Tongue (tissue), 2 donors: ENCODE results near the gene FKBP11. TPM values are rescaled to one million over a fixed set of nuclear protein-coding genes. Genes with fewer than 3 reads are reported as not detected.
"Not testable (repeated sequence)": the region's sequence is repeated elsewhere in the genome, so short reads cannot be mapped to it uniquely, and the experiment has no call there.

ENCODE experiments used
- DNase-seq: peaks from one replicate; pipeline ENCODE4 v3.0.0-alpha.2; 2015
- total RNA-seq: library from RNA; depleted of rRNA; stranded (reverse); fragments of >200 nt; gene quantifications from one replicate; pipeline ENCODE4 v1.2.3, GENCODE V29; 2014

Gene FKBP11
- total RNA-seq, 1 donor from 2014 or later: 8.3 TPM

DNA sequence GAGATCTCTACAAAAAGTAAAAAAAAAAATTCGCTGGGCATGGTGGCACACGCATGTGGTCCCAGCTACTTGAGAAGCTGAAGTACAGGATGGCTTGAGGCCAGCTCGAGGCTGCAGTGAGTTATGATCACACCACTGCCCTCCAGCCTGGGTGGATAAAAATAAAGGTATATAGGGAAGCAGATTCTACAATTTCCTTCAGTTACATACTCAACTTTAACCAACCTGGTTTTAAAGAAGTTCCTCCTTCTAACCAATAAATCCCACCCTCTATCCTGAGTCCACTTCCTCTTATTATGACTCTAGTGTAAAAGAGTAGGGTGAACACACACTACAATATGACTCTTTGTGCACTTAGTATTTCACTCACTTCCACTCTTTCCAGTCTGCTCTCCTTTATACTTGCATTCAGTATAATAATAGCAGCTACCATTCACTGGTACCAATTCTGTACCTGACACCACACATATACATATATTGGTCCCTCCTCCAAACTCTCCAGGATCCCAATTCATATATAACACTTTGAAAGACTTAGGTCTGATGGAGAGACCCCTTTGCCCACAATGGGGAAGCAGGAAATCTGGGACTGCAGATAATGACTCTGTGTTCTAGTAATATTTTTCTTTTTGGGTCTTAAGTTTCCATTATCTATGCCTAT is 29.7 kb upstream of the FKBP11 start:
- no peak for DNase-seq

DNA sequence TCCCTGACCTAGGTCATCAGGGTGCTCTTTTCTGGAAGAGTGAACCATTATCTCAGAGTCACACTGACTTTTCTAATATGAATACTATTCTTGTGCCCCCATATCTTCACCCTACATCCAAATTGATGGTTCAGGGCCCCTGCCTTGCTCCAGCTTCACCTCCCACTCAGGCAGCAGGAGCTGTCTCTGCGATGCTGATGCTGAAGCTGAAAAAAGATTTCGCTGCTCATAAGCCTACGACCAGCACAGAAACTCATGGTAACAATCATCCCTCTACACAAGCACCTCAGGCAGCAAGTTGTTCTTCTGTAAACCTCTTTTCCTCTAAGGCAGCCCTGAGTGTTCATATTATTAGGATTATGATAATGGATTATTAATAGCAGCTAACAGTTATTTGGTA is 28.8 kb upstream of the FKBP11 start:
- DNase-seq: no peak

DNA sequence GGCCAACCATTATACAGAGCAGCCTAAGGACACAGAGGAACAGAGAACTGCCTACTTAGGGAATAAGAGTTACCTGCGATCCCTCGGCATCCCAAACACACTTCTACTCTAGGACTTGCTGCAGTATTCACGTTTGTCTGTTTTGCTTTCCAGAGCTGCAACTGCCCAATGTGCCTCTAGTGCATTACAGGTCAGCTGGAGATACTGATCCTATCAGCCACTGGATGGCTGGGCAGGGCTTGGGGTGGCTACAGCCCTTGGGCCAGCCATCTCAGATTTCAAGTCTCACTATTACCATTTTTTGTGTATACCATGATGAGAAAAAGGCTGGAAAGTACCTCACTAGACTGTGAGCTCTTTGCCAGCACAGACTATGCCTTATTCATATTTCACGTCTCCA is 27.4 kb upstream of the FKBP11 start:
- DNase-seq: no peak

DNA sequence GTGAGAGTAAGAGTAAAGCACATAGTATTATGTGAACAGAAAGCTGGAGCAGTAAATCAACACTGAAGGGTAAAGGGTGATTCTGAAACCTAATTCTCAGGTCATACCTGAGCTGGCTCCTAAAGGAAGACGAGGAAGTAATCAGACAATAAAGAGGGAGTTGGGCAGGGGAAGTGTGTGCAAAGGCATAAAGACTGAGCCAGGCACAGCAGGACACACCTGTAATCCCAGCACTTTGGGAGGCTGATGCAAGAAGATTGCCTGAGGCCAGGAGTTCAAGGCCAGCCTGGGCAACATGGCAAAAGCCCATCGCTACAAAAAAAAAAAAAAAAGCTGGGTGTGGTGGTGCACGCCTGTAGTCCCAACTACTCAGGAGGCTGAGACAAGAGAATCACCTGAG is 22.4 kb upstream of the FKBP11 start:
- DNase-seq: no peak

DNA sequence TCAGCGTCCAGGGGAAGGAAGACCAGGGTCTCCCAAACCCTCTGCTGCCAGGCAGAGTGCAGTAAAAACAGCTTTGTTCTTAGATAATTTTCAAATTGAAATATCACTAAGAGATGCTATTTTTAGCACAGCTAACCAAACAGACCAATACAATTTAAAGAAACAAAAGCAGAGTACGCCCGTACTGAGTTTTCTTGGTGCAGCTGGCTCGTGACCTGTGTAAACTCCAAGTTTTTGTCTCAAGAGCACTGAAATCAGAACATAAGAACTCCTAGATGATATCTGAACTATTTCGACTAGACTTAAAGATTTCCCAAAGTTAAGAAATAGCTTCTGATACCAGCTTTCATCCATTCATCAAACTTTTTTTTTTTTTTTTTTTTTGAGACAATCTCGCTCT is 21.7 kb upstream of the FKBP11 start:
- DNase-seq: no peak

DNA sequence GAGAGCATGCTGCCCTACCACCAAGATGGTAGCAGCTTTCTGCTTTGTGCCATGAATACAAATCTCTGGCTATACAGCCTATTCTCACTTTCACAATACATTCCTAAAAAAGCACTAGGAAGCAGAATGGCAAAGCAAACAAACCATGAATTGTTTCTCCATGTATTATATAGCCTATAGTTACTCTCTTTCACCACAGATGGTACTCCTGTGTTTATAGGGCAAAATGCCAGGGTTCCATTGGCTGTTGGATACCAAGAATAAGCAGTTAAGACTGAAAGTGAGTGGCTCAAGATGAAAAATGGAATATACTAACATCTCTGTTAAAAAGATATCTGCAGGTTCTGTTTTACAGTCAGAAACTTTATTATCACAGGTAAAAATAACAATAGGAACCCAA is 20.9 kb upstream of the FKBP11 start:
- peak; percentile 15 for DNase-seq

DNA sequence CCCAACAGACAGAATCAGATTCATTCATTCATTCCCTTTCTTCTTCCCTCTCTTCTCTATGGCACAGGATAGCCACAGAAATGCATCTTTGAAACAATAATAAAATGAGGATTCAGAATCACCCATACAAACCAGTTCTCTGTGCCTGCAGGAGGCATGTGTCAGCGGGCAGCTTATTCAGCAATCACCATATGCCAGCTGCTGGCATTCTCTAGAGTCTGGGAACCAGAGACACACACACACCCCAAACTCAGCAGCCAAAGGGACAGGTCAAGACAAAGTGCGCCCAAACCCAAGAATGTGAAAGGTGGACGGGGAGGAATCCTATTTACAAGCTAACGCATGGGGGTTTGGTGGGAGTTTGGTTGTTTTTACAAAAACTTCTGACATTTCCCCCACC is 17.9 kb upstream of the FKBP11 start:
- DNase-seq: no peak

DNA sequence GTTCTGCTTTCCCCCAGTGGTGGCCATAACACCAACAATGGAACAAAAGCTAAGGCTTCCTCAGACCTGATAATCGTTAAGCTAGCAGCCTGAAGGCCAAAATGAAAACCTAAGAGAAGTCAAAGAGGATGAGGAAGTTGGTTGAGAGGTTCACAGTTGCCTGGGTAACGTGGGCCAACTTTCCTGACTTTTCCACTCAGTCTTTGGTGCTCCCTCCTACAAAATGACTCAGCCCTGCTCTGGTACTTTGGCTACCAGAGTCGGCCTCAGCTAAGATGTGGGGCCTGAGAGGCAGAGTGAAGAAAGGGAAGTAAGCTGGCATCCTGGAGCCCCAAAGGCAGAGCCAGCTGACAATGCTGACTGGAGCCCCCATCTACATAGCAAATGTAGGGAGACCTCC is 14.9 kb upstream of the FKBP11 start:
- no peak for DNase-seq

DNA sequence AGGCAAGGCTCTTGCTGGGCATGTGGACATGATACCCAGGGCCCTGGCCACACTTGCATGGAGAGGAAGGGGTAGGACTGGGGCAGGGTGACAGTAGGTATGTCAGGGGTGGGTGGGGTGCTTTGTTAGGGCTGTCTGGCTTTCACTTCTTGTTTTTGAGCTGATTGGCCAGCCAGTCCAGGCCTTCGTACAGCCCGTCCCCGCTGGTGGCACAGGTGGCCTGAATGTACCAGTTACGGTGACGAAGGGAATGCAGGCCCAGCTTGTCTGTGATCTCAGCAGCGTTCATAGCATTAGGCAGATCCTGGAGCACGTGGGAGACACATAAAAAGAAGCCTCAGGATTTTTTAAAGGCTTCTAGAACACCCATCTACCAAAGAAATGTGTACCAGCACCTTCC is 13.5 kb upstream of the FKBP11 start:
- DNase-seq: no peak

DNA sequence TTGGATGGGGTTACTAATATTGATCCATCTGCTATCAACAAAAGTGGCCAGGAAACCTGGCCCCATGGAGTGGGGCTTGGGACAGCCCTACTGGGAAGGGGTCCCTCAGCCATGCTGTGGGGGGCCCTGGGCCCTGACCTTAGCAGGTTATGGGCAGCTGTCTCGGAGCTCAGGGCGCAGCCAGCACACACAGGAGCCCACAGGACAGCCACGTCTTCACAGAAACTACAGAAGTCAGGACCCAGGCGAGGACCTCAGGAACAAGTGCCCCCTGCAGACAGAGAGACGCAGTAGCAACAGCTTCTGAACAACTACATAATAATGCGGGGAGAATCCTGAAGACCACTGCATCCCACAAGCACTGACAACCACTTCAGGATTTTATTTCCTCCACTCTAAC is 11.9 kb upstream of the FKBP11 start:
- no peak for DNase-seq

DNA sequence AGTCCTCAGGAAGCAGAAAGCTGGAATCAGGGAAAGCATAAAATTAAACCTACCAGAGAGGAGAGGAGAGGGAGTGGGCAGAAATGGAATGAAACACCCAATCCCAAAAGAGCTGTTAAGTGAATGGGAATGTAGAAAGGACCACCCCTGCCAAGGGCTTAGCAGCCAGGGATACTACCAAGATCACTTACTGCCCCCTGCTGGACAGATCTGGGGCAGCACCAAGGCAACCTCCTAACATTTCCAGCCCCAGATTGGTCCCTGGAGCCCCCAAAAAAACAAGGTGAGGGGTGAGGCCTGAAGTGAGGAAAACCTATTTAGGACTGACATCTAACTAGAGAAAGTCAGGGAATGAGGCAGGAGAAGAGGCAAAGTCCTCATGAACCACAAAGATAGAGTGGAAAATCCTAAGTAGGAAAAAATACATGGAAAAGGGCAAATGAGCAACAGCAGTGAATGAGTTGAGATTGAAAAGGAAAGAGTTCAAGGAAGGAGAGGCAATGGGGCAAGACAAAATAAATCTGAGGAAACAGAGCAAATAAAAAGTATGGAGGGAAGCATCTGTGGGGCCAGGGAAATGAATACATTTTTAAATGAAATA is 11.2 kb upstream of the FKBP11 start:
- peak; percentile 86 for DNase-seq

DNA sequence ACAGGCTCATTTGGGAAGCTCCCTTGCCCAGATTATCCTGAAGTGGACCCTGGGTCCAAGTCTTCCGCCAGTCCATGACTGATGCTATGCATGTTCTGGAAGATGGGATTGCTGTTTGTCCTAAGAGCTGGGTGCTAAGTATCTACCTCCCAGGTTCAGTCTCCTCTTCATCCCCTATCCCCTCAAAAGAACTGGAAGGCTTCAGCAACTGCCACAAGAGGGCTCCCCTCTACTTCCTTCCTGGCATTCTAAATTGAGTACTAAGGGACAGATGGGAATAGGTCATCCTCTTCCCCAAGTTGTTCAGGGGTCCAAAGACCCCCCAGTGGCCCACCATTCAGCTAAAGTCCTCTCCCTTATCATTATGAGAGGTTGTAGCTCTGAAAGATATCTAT is 9.0 kb upstream of the FKBP11 start:
- DNase-seq: no peak

DNA sequence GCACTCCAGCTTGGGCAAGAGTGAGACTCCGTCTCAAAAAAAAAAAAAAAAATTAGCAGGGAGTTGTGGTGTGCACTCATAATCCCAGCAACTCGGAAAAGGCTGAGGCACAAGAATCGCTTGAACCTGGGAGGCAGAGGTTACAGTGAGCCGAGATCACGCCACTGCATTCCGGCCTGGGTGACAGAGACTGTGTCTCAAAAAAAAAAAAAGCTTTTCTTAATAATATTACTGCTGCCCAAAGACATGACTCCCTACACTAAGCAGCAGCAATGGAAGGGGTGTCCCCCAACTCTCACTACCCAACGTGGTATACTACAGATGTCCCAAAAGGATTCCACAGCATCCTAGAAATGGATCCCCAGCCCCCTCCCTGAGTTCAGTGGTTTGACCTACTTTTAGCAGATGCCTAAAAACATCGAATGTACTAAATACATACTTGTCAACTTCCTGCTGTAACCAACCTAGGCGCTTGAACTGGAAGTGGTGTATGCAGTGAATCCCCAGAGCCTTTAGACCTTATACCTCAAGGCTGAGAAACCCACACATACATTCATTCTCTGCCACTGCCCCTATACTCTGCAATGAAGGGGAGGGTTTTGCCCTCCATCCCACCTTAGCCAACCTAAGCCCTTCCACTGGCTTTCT is 8.5 kb upstream of the FKBP11 start:
- no peak for DNase-seq

DNA sequence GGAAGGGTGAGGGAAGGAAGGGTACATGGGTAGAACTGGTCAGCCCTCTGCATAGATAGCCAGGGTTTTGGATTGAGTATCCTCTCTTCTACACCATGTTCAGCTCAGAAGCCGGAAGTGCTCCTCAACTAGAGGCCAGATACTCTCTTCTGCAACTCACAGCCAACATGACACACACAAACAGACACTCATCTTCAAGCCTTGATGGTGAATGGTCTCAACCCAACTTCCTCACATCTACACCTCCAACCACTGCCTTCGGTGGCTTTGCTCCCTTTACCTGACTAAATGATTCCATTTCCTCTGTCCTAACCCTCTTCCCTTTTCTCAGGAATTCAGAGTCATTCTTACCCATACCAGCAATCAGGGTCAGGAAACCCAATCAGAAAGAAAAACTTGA is 7.6 kb upstream of the FKBP11 start:
- no peak for DNase-seq

DNA sequence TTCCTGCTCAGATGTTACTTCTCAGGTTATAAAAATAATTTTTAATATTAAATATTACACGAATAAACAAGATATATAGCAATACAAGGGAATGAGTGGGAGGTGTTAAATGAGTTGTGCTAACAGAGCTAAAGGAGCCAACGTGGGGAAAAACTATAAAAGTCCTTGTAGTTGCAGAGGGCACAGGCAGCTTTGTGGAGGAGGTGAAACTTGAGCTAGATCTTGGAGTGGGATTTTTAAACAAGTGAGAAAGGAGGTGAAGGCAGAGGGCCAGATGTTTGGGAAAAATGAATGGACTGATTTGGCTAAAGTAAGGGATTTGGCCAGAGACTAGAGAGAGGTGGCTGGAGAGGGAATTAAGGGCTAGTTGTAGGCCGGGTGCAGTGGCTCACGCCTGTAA is 5.2 kb upstream of the FKBP11 start:
- no peak for DNase-seq

DNA sequence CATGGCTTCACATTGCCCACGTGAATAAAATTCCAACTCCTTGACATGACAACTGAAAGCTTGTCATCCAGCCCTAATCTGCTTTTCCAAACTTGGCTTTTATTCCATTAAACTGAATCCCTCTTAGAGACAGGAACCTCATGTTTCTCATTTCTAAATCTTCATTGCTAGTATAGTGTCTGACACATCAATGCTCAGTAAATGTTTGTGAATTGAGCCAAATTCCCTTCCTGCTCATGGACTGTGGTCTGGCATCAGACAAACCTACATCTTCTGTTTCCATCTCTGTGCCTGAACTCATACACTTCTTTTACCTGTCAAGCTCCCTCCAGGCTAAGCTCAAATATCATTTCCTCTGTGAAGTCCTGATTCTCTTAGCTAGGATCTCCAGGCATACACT is 4.3 kb upstream of the FKBP11 start:
- DNase-seq: no peak

DNA sequence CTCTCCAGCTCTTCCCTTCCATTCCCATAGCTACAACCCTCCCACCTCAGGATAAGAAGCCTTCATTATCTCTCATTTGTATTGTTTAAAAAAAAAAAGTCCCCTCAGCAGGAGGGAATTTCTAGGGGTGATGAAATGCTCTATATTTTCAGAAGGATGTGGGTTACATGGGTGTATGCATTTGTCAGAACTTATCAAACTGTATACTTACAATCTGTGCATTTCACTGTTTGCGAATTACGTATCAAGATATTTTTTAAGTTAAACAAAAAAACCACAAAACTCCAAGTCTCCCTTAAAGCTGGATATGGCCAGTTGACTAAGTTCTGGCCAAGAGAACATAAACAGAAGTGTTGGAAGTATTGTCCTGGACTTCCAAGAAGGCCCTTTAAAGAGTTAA is 2.0 kb upstream of the FKBP11 start:
- no peak for DNase-seq

DNA sequence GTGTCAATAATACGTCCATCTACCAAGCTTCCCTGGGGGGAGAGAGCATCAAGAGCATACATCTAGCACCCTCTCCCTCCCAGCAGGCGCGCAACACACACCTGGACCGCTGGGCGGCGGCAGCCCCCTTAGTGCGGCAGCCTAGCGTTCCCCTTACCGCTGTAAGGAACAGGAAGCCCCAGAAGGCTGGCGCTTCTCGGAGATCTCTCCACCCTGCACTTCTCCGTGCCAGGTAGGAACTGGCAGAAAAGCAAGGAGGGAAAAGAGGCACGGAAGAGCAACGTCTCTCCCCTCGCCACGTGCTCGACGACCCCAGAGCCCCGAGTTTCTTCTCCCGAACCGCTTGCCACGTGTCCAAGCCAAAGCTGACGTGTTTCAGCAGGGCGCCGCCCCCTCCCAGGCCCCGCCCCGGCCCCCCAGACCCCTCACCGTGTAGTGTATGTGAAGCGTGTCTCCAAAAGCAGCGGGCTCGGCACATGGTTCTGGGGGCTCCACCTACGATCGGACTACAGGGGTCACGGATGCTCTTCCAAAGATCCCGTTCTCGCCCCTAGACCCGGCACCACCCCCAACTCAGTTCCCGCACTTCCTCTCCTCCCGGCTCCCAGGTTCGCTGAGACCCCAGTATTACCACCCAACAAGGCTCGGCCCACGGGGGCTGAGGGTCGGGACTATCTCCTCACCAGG is 532 bp downstream of the FKBP11 start:
- DNase-seq: peak; percentile 75

DNA sequence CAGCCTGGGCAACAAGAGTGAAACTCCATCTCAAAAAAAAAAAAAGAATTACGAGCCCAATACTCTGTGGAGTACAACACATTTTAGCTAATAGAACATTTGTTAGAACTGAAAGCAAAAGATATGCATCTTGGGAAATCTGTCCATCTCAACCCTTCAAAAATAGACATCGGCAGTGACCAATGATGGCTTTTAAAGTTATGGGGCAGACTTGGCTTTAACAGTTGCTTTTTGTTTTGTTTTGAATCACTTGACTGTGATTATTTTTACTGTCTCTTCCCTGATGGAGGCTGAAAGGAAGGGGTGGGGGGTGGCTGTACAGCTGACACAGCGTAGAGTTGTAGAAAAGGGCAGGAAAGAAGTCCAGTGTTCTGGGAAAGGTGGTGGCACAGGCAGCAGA is 2.2 kb downstream of the FKBP11 start:
- no peak for DNase-seq

DNA sequence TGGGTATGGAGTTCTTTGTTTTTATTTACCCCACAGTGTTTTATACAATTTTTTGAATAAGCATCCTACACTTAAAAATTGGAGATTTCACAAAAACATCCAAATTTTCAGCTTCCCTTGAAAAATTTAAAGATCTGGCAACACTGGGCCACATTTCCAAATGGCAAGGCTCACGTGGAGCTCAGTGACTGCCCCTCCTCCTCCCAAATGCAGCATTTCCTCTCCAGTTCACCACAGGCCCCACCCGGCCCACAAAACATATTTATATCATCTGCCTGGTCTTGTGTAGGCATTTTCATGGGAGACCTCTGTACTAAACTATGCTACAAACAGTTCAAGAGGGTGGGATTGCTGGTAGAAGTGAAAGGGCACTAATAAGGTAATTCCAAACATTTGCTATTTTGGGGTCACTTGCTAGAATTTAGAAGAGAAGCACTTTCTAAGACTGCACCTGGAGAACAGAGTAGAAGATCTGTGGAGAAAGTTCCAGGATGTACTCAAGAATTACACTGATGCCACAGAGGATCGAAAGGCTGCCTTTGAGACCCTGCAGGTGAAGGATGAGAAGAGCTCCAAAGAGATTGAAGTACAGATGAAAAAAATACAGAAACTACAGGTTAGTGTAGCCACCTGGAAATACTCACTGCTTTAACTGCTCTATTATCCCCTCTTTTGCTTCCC is 7.3 kb downstream of the FKBP11 start:
- DNase-seq: no peak

DNA sequence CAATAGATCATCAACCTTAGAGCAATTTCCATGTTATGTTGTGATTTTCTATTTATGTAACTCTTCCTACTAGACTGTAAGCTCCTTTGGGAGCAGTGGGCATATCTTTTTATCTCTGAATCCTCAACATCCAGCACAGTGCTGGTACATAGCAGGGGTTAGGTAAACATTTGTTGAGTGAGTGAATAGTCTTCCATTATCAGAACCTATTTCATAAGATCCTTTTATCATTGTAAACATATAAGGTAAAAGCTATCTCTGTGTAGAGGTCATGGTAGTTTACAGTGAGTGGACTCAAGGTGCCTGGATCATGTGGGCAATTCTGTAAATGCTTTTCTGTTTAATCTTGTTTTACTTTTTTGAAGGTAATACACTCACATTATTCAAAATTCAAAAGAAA is 15.1 kb downstream of the FKBP11 start:
- no peak for DNase-seq

DNA sequence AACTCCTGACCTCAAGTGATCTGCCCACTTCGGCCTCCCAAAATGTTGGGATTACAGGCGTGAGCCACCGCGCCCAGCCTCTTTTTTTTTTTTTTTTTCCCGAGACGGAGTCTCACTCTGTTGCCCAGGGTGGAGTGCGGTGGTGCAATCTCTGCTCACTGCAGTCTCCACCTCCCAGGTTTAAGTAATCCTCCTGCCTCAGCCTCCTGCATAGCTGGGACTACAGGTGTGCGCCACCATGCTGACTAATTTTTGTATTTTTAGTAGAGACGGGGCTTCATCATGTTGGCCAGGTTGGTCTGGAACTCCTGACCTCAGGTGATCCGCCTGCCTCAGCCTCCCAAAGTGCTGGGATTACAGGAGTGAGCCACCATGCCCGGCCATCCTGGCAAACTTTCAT is 15.6 kb downstream of the FKBP11 start:
- DNase-seq: not testable (repeated sequence)

DNA sequence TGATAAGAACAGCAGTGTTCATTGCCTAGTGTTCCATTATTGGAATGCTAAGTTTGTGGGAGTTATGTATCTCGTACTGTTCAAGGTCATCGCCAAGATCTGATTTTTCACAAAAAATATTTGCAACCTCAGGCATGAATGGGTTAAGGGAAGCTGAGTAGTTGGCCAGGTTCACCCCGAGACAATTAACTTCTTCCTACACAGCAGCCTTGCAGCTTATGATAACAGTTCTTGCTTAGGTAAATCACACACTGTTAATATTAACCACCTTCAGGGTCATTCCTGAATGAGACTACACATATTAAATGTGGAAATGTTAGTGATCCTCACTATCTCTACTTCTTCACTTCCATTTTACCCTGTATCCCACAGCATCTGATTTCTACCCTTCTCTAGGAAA is 18.0 kb downstream of the FKBP11 start:
- no peak for DNase-seq
